Mesenchymal stem cell (in vitro differentiated cells and primary cell): Measurements from ENCODE around the gene RRM2.

ENCODE experiments used
- DNase-seq: peaks from one replicate; pipeline ENCODE4 v3.0.0-alpha.2; 2013
- H2AFZ ChIP-seq: one replicate; pipeline ENCODE4 v1.6.1; 2013; ENCODE audit warnings: low read depth, mild to moderate bottlenecking, control low read depth, inconsistent platforms, low read length, moderate library complexity
- H2AK5ac ChIP-seq: 2 replicates; pipeline ENCODE4 v1.6.1; 2013; ENCODE audit warnings: low read length, moderate library complexity, mild to moderate bottlenecking, inconsistent platforms; ENCODE audit not compliant: severe bottlenecking
- H2BK120ac ChIP-seq: one replicate; pipeline ENCODE4 v1.6.1; 2013; ENCODE audit warnings: low read depth, mild to moderate bottlenecking, inconsistent platforms, low read length, moderate library complexity
- H2BK12ac ChIP-seq, 2 experiments: one replicate each; pipeline ENCODE4 v1.6.1; 2013; ENCODE audit warnings: inconsistent platforms in 2 of 2, low read length in 2 of 2, mild to moderate bottlenecking in 2 of 2, moderate library complexity in 2 of 2, control low read depth in 1 of 2
- H2BK15ac ChIP-seq: one replicate; pipeline ENCODE4 v1.6.1; 2013; ENCODE audit warnings: mild to moderate bottlenecking, low read depth, inconsistent platforms; ENCODE audit not compliant: poor library complexity, severe bottlenecking
- H2BK5ac ChIP-seq: 2 replicates; pipeline ENCODE4 v1.6.1; 2013; ENCODE audit warnings: low read depth, mild to moderate bottlenecking, low read length, control low read depth, inconsistent platforms; ENCODE audit not compliant: poor library complexity, severe bottlenecking
- H3K14ac ChIP-seq, 2 experiments: one replicate each; pipeline ENCODE4 v1.6.1; 2013; ENCODE audit warnings: inconsistent platforms in 2 of 2, low read length in 2 of 2, control low read depth in 1 of 2, mild to moderate bottlenecking in 1 of 2, moderate library complexity in 1 of 2
- H3K18ac ChIP-seq, 2 experiments: one replicate each; pipeline ENCODE4 v1.6.1; 2013; ENCODE audit warnings: inconsistent platforms in 2 of 2, low read length in 2 of 2, control low read depth in 1 of 2, low read depth in 1 of 2, mild to moderate bottlenecking in 1 of 2
- H3K23ac ChIP-seq, 2 experiments: one replicate each; pipeline ENCODE4 v1.6.1; 2013; ENCODE audit warnings: inconsistent platforms in 2 of 2, low read length in 2 of 2, mild to moderate bottlenecking in 2 of 2, moderate library complexity in 2 of 2, control low read depth in 1 of 2
- H3K27ac ChIP-seq: 2 replicates; pipeline ENCODE4 v1.5.1; 2013; ENCODE audit warnings: mild to moderate bottlenecking, moderate library complexity, low read length, control low read depth, inconsistent platforms; ENCODE audit not compliant: poor library complexity, severe bottlenecking
- H3K27me3 ChIP-seq, 2 experiments: 2 replicates each; pipeline versions ENCODE4 v1.6.1 to v1.7.0; 2013; ENCODE audit warnings: low read length in 2 of 2, mild to moderate bottlenecking in 2 of 2, moderate library complexity in 2 of 2, control low read depth in 1 of 2, inconsistent platforms in 1 of 2; ENCODE audit not compliant: control insufficient read depth in 1 of 2, insufficient read depth in 1 of 2
- H3K36me3 ChIP-seq, 2 experiments: 2 replicates each; pipeline versions ENCODE4 v1.6.1 to v1.7.0; 2013; ENCODE audit warnings: low read length in 2 of 2, control low read depth in 1 of 2, inconsistent platforms in 1 of 2, low read depth in 1 of 2, mild to moderate bottlenecking in 1 of 2; ENCODE audit not compliant: insufficient read depth in 2 of 2, control insufficient read depth in 1 of 2
- H3K4ac ChIP-seq, 2 experiments: one replicate each; pipeline ENCODE4 v1.6.1; 2013; ENCODE audit warnings: inconsistent platforms in 2 of 2, low read length in 2 of 2, mild to moderate bottlenecking in 2 of 2, moderate library complexity in 2 of 2, control low read depth in 1 of 2, low read depth in 1 of 2
- H3K4me1 ChIP-seq: 2 replicates; pipeline ENCODE4 v1.6.1; 2013; ENCODE audit warnings: low read depth, low read length, control low read depth; ENCODE audit not compliant: control insufficient read depth, insufficient read depth
- H3K4me2 ChIP-seq: 2 replicates; pipeline ENCODE4 v1.6.1; 2013; ENCODE audit warnings: low read length, mild to moderate bottlenecking, inconsistent platforms; ENCODE audit not compliant: poor library complexity, severe bottlenecking
- H3K4me3 ChIP-seq, 2 experiments: 2 replicates each; pipeline versions ENCODE4 v1.5.1 to v1.7.0; 2013; ENCODE audit warnings: low read length in 2 of 2, mild to moderate bottlenecking in 2 of 2, control low read depth in 1 of 2, low read depth in 1 of 2; ENCODE audit not compliant: insufficient read depth in 1 of 2
- H3K79me1 ChIP-seq: replicated peaks from 2 replicates; pipeline ENCODE4 v1.6.1; 2013; ENCODE audit warnings: mild to moderate bottlenecking, control low read depth, low read length, inconsistent platforms; ENCODE audit not compliant: poor library complexity, severe bottlenecking
- H3K9ac ChIP-seq: 2 replicates; pipeline ENCODE4 v1.7.0; 2013; ENCODE audit warnings: mild to moderate bottlenecking, low read length, moderate library complexity
- H3K9me3 ChIP-seq: 2 replicates; pipeline ENCODE4 v1.7.0; 2013; ENCODE audit warnings: mild to moderate bottlenecking, low read length; ENCODE audit not compliant: control insufficient read depth
- H4K8ac ChIP-seq: one replicate; pipeline ENCODE4 v1.6.1; 2013; ENCODE audit warnings: inconsistent platforms, mild to moderate bottlenecking, low read length, moderate library complexity
- H4K91ac ChIP-seq: one replicate; pipeline ENCODE4 v1.6.1; 2013; ENCODE audit warnings: mild to moderate bottlenecking, low read length, inconsistent platforms
- WGBS: methylation state at CpG from one replicate; pipeline ENCODE4 v1.1.7; 2013; ENCODE audit warnings: mixed read lengths; 5-methylcytosine and 5-hydroxymethylcytosine counted together

RRM2 gene

DNA sequence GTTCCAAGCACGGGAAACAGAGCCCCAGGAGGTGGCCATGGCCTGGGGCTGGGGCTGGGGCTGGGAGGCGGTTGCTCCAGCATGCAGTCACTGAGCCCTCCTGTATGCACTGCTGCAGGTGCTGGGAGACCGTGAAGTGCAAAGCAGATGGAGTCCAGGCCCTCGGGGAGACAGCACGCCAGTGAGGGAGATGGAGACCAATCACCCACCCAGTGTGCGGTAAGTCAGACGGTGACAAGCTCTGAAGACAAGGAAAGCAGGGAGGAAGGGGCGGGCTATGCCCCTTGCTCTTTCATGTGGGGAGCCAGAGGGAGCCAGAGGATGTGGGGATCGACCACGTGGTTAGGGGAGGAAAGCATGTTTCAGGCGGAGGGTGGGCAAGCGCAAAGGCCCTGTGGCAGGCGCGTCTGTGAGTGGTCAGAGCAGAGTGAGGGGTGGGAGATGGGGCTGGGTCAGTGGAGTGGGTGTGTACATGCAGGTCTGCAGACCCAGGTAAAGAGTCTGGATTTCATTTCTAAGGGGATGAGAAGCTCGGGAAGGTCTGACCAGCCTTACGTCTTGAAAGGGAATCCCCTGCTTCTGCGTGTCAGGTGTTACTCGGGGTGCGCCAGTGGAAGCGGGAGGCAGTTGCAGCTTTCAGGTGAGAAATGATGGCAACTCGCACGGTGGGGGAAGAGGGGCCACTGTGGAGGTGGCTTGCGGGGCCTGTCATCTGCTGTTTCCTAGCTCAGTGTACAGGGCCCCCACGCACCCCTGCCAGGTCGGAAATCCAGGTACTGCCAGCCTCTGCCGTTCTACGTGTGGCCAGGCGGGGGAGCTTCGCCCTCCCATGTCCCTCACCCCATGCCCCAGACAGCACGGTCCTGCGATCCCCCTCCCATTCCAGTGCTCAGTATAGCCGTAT, 19.4 kb downstream of the RRM2 start:
- peaks cover 0 to 5% of the 10 kb centered on the region in 2 experiments for H3K36me3 ChIP-seq
- H3K79me1 ChIP-seq: peaks cover 2% of the 10 kb centered on the region
- no peak overlapping the region for H4K91ac ChIP-seq
- no peak overlapping the region for H2AK5ac ChIP-seq
- H3K9ac ChIP-seq: no peak overlapping the region
- DNase-seq: no peak
- no peak overlapping the region for H2BK15ac ChIP-seq
- no peak overlapping the region for H3K18ac ChIP-seq
- H3K14ac ChIP-seq: no peak overlapping the region
- H2BK120ac ChIP-seq: no peak overlapping the region
- H3K23ac ChIP-seq: no peak overlapping the region
- no peak overlapping the region for H4K8ac ChIP-seq
- H3K27me3 ChIP-seq: no peaks in the 10 kb centered on the region
- H3K4me3 ChIP-seq: no peak overlapping the region
- no peak overlapping the region for H2AFZ ChIP-seq
- no peaks in the 10 kb centered on the region for H3K9me3 ChIP-seq
- no peak overlapping the region for H3K4ac ChIP-seq
- no peak overlapping the region for H2BK12ac ChIP-seq
- peaks cover 10% of the 10 kb centered on the region for H3K4me1 ChIP-seq
- H3K4me2 ChIP-seq: no peak overlapping the region
- H2BK5ac ChIP-seq: no peak overlapping the region
- no peak overlapping the region for H3K27ac ChIP-seq
- WGBS: 88% methylated on average over 32 of the region's 32 CpGs

GRCh38 chr2:10142640-10142965, 20.1 kb downstream of the RRM2 start:
- Histone ChIP-seq H2BK12ac (no peak overlapping the region), H3K36me3 (peaks cover 0 to 5% of the 10 kb centered on the region in 2 experiments), H3K4me1 (peaks cover 6% of the 10 kb centered on the region), H4K8ac (no peak overlapping the region), H2BK15ac (no peak overlapping the region), H3K4me3 (no peak overlapping the region), H3K23ac (no peak overlapping the region), H2BK120ac (no peak overlapping the region), H3K27me3 (no peaks in the 10 kb centered on the region), H3K14ac (no peak overlapping the region), H3K9me3 (no peaks in the 10 kb centered on the region), H3K27ac (no peak overlapping the region), H2BK5ac (no peak overlapping the region), H3K18ac (no peak overlapping the region), H2AFZ (no peak overlapping the region), H4K91ac (no peak overlapping the region), H3K4ac (no peak overlapping the region), H2AK5ac (no peak overlapping the region), H3K79me1 (peaks cover 2% of the 10 kb centered on the region), H3K4me2 (no peak overlapping the region), H3K9ac (no peak overlapping the region)
- DNase-seq: no peak
- 96% methylated on average over 8 of the region's 11 CpGs for WGBS

- H3K9me3 ChIP-seq: no peaks in the 10 kb centered on the region
- 97% methylated on average over 16 of the region's 16 CpGs for WGBS
Observed at GRCh38 chr2:10144771-10145518, 22.4 kb downstream of the RRM2 start.

More at GRCh38 chr2:10144771-10145518, 22.4 kb downstream of the RRM2 start:
- H3K4ac ChIP-seq: no peak overlapping the region
- H2BK5ac ChIP-seq: no peak overlapping the region
- H3K4me2 ChIP-seq: no peak overlapping the region
- no peak for DNase-seq
- no peak overlapping the region for H3K4me3 ChIP-seq
- H3K18ac ChIP-seq: no peak overlapping the region
- H2AFZ ChIP-seq: no peak overlapping the region
- no peak overlapping the region for H3K27ac ChIP-seq
- H3K4me1 ChIP-seq: peaks cover 6% of the 10 kb centered on the region
- no peak overlapping the region for H4K8ac ChIP-seq
- no peaks in the 10 kb centered on the region for H3K27me3 ChIP-seq
- H2BK12ac ChIP-seq: no peak overlapping the region
- no peak overlapping the region for H2BK15ac ChIP-seq
- H3K14ac ChIP-seq: no peak overlapping the region
- H3K23ac ChIP-seq: no peak overlapping the region
- H3K36me3 ChIP-seq: peaks cover 0 to 5% of the 10 kb centered on the region in 2 experiments
- peaks cover 2% of the 10 kb centered on the region for H3K79me1 ChIP-seq
- no peak overlapping the region for H4K91ac ChIP-seq
- no peak overlapping the region for H3K9ac ChIP-seq
- H2AK5ac ChIP-seq: no peak overlapping the region
- H2BK120ac ChIP-seq: no peak overlapping the region
